Measurements from ENCODE around the gene PRR33.
"Not testable (repeated sequence)": the region's sequence is repeated elsewhere in the genome, so short reads cannot be mapped to it uniquely, and the experiment has no call there.

Gene PRR33

DNA sequence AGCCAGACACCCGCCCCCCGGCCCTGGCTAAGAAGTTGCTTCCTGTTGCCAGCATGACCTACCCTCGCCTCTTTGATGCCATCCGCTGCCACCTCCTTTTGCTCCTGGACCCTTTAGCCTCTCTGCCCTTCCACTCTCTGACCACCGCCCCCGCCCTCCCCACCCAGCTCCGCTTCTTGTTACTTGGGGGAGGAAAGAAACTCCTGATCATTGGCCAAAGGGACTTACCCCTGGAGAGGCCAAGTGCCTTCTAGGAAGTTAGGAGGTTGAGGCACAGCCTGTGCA lies at the start of gene PRR33:
TSS of gene PRR33 (minus strand) at position 65 of the 285 bp plus-strand sequence. CDS start 1,311 bp downstream, outside the sequence.
- no peak for DNase-seq

DNA sequence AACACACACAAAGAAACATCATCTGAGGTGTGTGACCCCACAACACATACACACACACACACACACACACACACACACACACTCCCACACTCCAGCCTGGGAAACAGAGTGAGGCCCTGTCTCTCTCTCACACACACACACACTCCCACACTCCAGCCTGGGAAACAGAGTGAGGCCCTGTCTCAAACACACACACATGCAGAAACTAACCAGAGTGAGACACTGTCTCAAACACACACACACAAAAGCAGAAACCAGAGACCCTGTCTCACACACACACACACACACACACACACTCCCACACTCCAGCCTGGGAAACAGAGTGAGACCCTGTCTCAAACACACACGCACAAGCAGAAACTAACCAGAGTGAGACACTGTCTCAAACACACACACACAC lies 48.1 kb upstream of the PRR33 start:
- DNase-seq, result not testable (repeated sequence)

DNA sequence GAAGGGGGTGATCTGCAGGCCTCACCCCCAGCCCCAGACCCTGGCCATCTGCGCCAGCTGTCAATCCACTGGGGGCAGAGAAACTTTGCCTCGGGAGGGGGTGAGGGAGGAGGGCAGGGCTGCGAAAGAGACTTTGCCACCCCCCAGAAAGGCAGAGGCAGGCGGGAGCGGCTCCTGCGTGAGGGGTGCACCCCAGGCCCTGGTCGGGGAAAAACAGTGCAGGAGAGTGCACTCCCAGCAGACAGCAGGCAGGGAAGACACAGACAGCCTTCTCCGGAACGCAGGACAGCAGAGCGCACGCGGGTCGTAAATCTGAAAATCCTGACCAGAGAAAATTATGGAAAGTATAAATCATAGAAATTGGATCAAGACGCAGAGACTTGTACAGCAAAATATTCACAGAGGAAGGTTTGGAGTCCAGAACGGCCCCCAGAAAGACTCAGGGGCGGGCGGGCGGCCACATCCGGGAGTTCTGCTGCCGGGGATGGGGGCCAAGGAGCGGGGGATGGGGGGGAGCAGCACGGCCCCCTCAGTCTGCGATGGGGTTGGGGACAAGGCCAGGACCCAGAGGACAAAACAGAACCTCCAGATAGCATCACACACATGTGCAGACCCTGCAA lies 47.4 kb upstream of the PRR33 start:
- DNase-seq, result no peak

DNA sequence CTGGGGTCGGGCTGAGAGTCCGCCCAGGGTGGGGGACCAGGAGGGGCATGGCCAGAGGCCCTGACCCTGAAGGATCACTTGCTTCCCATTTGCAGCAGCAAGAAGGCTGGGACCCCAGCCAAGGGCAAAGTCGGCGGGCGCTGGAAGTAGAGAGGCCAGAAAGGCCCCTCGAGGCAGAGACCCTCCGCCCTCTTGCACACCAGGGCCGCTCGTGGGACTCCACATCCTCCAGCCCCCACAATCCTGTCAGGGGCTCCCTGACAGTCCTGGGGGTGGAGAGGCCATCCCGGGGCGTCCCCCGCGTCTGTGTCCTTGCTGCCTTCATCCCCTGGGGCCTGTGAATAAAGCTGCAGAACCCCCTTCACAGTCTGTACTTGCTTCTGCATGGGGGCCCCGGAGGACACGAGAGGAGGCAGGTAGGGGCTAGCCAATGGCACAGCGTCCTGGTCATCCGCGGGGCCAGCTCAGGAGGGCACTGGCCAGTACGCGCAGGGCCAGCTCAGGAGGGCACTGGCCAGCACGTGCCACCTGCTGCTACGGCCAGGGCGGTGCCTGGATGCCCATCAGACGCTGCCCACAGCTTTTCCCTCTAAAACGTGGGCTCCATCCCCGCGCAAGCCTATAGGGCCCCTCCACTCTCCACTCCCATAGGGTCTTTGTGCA lies 46.8 kb upstream of the PRR33 start:
- DNase-seq, result no peak

DNA sequence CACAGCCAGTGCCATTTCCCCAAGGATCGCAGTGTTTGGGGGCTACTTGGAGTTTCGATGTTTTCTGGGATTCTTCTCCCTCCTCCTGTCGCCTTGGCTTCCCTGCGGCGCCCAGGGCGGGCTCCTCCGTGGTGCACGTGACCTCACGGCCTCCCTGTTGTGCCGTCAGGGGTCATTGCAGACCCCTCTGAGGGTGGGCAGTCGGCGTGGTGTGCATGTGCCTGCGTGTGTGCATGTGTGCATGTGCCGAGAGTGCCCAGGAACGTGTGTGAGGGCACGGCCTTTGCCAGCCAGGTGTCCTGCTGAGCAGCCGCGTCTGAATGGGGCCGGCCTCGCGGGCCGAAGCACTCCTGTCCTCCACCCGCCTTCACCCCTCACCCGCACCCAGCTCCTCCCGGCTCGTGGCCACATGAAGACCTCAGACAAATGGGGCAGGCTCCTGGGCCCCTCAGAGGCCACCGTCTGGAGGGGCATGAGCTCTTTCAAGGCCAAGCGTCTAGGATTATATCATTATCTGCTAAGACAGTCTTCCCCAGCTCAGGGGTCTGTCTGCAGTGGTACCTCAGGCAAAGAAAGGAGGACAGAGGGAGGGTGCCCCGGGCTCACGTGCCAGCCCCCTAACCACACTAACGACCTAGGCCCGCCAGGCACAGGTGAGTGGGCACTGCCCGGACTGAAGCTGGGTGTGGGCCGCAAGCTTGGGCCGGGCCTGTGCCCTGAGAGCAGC lies 46.1 kb upstream of the PRR33 start:
- DNase-seq, result no peak

DNA sequence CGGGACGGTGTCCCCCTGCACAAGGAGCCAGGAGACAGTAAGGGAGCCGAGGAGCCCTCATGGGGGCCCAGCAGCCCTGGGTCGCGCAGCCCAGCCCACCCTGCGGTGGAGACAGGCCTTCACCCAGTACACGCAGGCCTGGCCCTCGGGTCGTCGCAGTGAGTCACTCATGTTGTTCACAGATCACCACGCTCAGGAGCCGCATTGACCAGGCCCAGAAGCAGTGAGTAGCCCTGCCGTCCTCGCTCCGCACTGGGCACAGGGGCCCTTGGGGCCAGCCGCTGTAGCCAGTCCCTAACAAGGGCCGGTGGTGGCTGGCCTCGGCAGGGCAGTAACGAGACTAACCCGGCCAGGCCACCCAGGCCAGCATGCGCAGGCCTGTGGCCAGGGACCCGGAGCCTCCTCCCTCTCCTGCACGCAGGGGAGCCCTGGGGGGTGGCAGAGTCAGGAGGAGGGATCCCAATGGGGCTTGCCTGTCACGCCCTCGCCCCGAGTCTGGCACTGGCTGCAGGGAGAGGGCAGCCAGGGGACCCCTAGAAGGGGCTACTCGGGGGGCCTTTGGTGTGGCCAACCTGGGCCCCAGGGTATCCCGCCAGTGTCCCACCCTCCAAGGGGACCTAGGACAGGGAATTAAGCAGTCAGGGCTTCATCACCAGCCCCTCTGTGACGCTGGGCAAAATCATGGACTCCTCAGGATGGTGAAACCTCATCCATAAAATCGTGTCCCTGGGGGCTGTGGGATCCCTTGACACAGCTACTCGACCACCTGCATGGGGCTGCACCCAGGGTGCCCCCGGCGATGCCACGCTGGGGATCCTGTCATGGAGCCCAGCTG lies 45.3 kb upstream of the PRR33 start:
- no peak for DNase-seq

DNA sequence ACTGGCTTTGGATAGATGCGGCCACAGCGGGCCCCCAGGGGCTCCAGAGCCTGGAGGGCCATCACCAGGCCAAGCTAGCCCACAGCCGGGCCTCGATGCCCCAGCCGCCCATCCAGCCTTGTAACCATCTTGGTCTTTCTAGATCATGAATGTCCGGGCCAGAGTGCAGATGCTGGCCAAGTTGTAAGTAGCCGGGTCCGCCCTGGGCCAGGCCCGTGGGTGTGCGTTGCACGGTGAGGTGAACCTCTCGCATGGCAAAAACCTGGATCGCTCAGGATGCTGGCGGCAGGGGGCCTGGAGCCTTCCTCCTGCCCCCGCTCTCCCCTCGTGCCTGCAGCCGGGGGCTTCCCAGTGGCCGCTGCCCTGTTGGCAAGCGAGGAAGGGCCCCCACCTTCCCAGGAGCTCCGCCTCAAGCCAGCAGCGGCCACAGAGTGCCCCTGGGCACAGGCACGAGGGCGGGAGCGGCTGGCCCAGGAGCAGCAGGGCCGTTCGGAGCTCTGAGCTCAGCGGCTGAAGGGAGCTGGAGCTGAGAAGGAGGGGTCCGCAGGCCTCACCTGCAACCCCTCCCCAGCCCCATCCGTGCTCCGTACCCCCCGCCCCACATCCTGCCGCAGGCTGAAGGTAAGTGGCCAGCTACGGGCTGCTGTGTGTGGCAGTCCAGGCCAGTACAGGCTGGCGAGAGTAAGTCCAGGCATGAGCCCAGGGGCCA lies 44.5 kb upstream of the PRR33 start:
- no peak for DNase-seq

DNA sequence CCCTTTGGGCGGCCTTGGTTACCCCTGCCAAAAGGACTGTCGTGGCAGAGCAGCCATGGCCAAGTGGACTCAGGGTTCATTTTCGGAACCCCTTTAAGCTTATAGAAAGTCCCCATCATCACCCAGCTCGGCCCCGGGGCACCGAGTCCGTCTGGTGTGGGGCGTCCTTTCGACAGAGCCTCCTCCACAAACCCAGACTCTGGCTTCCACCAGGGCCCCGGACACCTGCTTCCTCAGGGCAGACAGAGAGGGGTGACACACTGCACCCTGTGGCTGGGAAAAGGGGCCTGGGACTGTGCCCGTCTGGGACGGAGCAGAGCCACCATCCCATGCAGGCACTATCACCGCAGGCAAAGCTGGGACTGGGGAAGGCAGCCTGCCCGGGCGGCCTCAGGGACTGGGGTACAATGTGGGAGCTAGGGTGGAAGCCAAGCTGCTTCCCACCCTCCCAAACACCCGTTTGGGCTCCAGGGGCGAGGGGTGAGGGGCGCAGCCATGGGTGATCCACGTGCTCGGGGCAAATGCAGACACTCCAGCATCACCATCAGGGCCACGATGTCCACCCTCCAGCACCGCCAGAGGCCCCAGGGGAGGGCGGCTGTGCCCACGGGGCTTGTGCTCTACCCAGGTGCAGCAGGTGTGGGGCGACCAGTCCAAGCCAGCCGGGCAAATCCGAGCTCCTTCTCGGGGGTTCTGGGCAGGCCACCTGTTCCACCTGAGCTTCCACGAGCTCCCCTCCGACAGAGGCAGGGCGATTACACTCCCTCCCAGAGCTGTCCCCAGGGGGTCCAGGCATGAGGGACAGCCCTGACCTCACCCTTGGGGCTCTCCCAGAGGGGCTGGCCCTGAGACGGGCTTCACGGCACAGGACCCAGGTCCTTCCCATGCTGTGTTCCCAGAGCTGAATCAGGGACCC lies 43.7 kb upstream of the PRR33 start:
- no peak for DNase-seq

DNA sequence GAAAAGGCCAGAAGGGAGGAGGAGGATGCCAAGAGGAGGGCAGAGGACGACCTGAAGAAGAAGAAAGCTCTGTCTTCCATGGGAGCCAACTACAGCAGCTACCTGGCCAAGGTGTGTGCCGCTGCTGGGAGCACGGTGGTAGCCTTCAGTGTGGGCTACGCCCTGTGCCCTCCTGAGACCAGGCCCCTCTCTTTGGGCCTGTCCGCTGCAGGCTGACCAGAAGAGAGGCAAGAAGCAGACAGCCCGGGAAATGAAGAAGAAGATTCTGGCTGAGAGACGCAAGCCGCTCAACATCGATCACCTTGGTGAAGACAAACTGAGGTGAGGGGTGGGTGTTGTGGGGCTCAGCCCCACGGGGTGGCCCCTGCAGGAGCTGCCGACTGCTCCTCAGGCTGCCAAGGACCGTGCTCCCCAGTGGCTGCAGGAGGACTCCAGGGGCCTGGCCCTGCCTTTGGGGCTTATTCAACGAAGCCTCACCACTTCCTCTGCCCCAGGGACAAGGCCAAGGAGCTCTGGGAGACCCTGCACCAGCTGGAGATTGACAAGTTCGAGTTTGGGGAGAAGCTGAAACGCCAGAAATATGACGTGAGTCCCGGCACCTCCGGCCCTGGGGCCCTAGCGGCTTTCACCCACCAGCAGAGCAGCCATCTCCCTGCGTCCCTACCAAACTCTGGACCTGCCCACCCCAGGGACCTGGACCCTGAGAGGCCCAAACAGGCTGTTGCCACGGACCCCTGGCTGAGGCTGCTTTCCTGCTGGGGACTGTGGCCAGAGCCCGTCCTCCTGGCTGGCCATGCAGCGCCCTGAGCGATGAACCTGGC lies 42.9 kb upstream of the PRR33 start:
- no peak for DNase-seq

DNA sequence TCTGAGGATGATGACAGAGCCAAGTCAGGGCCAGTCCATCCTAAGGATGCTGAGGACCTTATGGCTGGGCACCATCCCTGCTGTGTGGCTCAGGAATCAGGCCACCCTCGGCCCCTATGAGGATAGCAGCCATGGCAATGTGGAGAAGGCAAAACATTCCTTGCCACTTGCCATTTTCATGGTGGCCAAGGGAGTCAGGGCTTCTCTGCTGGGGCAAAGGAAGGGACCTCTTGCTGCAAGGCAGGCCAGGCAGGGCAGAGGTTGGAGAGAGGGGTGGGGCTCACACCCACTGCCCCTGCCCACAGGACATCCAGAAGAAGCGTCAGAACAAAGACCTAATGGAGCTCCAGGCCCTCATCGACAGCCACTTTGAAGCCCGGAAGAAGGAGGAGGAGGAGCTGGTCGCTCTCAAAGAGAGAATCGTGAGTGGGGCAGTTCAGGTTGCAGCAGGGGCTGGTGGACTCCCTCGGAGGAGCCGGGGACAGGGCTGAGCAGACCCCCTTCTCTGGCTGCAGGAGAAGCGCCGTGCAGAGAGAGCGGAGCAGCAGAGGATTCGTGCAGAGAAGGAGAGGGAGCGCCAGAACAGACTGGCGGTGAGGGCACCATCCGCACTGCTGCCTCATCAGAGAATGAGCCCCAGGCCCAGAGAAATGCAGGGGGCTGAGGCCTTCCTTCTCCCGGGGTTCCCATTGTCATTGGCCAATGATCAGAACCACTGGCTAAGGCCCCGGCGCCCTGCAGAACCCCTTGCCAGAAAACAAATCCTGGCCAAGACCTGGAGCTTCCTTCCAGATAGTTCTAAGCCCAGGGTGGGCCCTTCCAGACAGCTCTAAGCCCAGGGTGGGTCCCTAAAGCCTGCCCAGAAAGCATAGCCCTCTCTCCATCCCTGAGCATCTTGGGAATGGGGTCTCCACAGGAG lies 42.0 kb upstream of the PRR33 start:
- DNase-seq, result no peak

DNA sequence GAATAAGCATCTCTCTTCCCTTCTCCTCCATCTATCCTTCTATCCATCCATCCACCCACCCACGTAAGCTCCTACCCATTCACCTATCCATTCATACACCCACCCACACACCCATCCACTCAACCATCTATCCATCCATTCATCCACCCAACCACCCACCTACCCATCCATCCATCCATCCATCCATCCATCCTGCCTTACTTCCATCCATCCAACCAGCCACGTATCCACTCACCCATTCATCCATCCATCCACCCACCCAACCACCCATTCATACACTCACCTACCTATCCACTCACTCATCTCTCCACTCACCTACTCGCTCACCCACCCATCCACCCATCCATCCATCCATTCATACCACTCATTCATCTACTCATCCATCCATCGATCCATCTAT lies 41.0 kb upstream of the PRR33 start:
- DNase-seq, result no peak

DNA sequence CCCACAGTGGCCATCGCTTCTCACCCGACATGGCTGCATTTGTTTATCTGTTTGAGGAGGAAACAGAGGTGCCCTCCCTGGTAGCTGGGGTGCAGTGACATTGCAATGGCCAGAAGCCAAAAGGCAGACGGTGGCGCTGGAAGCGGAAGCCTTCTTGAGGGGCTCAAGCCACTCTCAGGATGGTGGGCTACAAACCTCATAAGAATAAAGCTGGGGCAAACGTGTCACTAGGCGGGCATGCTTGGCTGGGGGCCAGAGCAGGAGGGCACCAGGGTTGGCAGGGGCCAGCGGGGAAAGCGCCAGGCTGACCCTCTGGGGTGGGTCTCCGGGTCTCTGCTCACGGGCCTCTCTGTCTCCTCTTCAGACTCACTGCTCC lies 40.4 kb upstream of the PRR33 start:
- no peak for DNase-seq

DNA sequence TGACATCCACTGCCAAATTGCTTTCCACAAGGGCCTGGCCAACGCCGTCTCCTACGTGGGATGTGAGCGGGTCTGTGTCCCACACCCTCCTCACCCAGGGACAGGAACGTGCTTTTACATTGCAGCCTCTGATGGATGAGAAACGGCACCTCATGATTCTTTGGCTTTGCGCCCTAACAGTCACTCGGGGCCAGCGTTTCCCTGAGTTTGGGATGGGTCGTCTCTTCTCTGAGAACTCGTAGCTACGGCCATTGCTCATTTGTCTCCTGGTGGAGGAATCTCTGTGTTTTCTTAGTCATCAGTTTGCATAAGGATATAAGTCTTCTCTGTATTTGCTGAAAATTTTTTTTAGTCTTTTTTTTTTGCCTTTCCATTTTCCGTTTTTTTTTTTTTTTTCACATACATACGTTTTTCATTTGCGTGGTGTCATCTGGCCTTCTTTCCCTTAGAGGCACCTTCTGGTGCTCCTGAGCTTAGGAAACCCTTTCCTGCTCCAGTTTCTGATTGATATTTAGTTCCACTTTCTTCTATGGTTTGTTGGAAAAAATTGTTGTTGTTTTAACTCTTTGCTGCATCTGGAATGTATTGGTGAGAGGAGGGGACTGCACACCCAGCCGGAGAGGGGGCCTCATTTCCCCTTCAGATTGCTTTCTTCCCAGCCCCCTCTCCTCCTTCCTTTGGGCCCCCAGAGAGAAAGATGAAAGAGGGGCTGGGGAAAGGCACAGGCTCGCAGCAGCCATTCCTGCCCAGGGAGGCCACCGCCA lies 39.8 kb upstream of the PRR33 start:
- no peak for DNase-seq

DNA sequence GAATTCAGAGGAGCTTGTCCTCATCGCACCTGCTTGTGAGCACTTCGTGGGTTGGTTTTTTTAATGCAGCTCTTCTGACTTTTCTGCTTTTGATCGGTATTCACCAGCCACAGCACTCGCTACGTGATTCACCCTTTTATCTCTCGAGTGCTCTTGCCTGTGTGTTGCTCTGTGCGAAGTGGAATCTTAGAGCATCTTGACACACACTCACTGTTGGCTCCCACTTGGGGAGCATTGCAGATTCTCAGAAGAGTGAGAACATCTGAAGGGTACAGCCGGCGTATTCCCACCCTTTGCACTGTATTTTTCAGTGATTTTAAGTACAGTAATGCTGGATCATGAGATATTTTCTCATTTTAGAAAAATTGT lies 38.8 kb upstream of the PRR33 start:
- DNase-seq, result no peak

DNA sequence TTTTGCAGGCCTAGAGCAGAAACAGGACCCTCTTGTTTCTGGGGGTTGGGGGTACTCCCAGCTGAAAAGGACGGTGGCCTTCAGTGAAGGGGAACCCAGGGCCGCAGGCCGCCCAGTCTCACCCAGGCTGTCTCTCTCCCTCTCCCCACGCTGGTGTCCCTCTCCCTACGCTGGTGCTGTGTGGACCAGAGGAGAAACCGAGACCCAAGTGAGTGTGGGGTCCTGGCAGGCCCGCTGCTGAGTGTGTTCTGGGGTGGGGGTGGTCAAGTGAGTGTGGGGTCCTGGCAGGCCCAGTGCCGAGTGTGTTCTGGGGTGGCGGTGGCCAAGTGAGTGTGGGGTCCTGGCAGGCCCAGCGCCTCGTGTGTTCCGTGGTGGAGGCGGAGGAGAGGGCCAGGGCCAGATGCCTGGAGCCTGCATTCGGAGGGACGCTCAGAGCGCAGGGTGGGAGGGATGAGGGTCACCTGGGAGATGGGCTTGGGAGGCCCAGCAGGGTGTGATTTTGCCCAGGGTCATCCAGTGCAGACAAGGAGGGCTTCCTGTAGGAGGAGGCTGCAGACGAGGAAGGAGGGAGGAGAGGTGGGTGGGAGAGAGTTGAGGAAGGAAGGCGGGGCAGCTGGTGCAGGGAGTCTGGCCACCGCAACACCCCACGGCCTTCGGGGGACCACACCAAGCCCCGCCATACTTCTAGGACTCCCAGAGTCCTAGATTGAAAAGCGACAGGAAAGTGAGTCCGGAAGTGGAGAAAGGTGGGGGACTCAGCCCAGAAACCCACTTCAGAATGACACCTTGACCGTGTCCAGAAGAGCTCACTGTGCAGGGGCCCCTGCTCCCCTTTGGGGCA lies 38.1 kb upstream of the PRR33 start:
- no peak for DNase-seq

DNA sequence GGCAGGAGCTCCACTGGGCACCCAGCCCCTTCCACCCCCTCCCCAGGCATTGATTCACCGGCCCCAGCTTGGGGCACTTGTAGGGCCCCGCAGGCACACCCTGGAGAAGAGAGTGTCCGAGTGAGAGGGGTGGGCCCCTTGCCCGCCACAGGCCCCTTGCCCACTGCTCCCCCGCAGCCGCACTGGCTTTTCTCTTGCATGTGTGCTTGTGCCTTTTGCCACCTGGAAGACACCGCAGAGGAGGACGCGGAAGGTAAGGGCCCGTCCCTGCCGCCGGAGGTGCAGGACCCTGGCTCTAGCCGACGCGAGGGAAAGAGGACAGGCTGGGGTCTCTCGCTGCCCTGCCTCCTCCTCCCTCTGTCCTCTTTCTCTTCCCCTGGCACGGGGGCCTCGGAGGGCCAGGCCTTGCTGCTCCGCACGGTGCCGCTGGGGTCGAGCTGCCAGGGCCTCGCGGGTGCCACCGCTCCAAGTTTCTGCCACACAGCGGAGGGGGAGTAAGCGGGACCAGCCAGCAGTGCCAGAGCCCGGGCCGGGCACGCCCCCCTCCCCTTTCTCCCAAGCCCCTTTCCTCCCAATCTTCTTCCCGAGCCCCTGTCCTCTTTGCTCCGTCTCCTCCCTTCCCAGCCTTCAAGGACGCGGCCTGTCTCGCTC lies 37.3 kb upstream of the PRR33 start:
- DNase-seq, result no peak

DNA sequence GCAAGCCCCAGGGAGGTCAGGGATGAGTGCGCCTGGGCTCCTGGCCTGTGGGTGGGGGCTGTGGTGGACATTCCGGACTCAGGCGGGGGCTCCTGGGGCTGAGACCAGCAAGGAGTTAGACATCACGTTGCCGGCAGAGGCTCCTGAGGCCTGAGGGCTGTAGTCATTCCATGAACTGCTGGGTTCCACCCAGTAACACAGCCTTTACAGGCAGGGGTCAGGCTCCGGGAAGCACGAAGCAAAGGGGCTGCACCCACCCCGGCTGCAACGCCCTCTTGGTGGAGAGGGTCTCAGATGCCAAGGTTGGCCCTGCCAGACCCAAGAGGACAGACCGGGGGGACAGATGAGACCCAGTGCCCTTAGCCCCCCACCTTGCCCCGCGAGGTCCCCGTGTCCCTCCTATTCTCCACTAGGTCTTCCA lies 36.8 kb upstream of the PRR33 start:
- no peak for DNase-seq

Data from NCI-H69 (cell line).